GM18861 (cell line): ENCODE data around the gene FRZB.

Source experiments
- ATAC-seq: cut with Tn5 transposase; IDR thresholded peaks from one replicate; pipeline ENCODE4 v1.9.1; 2021; ENCODE audit not compliant: unreplicated experiment

FRZB gene

GRCh38 chr2:182845794-182846417 is 20.5 kb downstream of the FRZB start:
- ATAC-seq = no peak

- no peak for ATAC-seq
These were observed 30.0 kb downstream of the FRZB start for GRCh38 chr2:182836451-182836850.

GRCh38 chr2:182834293-182834692 is 32.1 kb downstream of the FRZB start:
- no peak for ATAC-seq

- ATAC-seq = no peak
These were observed 33.2 kb downstream of the FRZB start for GRCh38 chr2:182833084-182833854.

DNA sequence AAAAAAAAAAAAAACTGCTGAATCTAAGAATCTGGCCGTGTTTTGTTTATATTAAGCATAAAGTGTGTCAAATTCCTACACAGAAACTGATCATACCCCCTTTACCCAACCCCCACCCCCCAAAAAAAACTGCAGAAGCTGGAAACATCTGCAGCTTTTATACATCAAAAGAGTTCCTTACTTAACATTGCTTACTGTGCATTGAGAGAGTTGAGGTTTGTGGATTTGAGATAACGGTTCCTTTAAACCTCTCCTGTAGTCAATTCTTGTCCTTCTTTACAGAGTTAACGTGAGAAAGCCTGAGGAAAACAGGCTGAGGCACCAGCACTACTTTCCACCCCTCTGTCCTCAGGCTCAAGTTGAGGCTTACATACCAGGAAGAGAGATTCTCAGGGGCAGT is 34.5 kb downstream of the FRZB start:
- ATAC-seq = no peak

DNA sequence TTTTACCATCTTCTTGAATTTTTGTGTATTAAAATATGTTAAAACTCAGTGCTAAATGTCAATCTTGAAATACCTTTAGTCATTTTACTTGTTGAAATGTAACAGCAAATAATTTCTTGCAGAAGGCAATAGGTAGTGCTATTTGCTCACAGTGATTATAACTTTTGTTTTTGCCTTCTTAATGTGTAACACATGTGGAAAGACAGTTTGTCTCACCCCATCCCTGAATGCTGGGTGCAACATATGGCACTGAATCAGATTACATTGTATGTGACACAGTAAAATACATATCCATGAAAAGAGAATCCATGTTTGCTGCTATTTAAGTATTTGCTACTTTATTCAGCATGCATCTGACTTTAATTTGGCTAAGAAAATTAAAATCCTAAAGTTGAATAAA is 35.3 kb downstream of the FRZB start:
- no peak for ATAC-seq

GRCh38 chr2:182827182-182827879 is 39.1 kb downstream of the FRZB start:
- ATAC-seq = no peak

DNA sequence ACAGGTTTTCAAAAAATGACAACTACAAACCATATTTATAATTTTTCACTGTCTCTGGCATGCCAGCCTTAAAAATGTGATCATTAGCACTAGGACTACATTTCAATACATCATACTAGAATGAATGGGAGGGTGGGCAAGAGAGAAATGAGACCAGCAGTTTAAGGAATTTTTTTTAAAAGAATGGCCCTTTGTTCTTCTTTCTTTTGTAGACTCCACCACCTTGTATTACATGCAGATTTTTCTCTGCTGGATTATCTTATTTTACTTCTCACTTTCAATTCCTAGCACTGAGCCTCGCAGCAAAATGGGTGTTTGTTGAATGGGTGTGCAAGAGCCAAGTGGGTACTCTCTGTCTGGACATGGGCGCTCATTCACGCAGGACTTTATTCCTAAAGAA is 39.9 kb downstream of the FRZB start:
- no peak for ATAC-seq

- ATAC-seq = no peak
These were observed 40.4 kb downstream of the FRZB start for GRCh38 chr2:182826064-182826463.

DNA sequence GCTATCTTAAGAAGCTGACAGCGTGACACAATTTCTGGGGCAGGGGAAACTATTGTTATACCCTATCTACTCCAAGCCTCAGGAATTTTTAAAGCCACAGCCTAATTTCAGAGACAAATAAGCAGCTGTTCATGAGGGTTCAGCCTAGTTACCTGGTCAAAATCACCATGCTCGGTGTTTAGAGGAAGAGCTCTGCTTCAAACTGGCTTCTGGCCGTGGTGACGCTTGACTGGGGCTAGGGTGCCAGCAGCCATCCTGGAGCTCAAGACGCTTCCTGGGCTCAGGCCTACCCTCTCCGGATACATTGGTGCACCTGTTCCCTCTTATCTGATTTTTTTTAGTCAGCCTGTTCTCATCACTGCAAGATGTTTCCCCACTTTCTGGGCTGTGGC is 41.7 kb downstream of the FRZB start:
- ATAC-seq = no peak

DNA sequence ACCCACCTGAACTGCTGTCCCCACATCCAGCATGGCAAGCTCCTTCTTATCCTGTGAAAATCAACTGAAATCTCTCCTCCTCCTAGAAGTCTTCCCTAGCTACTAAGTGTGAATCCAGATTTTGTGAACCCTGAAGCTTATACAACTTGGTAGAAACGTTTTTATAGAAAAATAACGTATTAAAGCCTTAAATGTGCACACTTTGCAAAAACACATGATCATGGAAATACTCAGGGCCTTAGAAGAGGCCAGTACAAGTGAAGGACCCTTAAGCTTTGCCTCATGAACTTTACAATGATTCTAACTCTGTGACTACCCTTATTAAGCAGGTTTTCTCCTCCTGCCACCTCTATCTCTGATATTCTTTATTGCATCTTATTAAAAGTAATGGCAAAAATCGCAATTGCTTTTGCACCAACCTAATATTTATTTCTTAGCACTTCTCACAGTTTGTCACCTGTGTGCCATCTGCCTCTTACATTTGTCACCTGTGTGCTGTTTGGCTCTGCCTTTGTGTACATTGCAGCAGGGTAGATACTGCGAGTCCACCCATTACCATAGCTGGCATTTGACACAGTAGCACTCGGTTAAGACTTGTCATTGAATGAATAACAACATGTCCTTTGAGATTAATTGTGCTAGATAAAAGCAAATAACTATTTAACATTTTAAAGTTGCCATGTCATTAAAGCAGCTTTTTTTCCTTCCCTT is 42.2 kb downstream of the FRZB start:
- ATAC-seq = no peak

DNA sequence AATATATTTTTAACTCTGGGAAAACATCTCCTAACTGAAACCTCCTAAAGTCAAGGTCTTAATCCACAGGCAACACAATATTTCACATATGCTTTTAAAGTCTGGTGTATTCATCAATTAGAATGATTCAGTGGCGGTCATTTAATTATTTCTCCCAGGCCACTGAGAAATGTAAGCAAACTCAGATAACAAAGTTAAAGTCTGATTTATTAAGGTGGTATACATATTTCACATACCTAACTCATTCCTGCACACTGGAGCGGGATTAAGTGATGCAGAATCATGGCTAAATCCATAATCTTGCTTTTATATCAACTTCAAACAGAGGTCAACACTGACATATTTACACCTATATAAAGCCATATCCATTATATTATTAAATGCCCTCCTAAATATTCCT is 43.7 kb downstream of the FRZB start:
- no peak for ATAC-seq

DNA sequence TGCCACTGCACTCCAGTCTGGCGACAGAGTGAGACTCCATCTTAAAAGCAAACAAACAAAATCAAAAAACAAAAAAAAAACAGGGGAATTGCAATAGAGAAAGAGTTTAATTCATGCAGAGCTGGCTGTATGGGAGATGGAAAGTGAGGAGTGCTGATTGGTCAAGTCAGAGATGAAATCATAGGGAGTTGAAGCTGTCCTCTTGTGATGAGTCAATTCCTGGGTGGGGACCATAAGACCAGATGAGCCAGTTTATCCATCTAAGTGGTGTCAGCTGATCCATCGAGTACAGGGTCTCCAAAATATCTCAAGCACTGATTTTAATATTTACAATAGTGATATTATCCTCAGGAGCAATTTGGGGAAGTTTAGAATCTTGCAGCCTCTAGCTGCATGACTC is 45.3 kb downstream of the FRZB start:
- no peak for ATAC-seq

DNA sequence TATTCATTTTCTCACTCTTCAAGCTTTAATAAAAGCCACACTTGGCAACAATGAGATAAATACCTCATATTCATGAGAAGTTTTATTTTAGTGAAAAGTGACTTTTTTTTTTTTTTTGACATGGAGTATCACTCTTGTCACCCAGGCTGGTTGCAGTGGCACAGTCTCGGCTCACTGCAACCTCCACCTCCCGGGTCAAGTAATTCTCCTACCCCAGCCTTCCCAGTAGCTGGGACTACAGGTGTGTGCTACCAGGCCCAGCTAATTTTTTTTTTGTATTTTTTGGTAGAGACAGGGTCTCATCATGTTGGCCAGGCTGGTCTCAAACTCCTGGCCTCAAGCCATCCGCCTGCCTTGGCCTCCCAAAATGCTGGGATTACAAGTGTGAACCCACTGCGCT is 47.0 kb downstream of the FRZB start:
- ATAC-seq = no peak

DNA sequence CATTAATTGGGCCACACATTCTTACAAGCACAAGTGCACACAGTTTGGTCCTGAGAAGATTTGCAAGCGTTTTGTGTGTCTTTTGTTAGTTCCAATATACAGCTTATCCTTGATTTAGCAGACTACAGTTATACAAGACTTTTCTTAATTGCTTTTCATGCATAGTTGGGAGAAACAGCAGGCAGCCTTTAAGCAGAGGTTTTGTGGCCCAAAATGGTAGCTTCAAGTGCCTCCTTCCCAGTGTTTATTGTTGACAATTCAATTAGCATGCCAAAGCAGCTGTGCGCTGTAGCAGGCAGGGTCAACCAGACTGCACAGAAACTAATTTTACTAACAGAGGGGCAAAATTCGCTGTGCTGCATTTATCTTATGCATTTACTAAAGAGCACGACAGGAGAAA is 47.5 kb downstream of the FRZB start:
- ATAC-seq = no peak

- ATAC-seq = no peak
These were observed 47.9 kb downstream of the FRZB start for GRCh38 chr2:182818501-182818900.

GRCh38 chr2:182817558-182817957 is 48.9 kb downstream of the FRZB start:
- no peak for ATAC-seq

DNA sequence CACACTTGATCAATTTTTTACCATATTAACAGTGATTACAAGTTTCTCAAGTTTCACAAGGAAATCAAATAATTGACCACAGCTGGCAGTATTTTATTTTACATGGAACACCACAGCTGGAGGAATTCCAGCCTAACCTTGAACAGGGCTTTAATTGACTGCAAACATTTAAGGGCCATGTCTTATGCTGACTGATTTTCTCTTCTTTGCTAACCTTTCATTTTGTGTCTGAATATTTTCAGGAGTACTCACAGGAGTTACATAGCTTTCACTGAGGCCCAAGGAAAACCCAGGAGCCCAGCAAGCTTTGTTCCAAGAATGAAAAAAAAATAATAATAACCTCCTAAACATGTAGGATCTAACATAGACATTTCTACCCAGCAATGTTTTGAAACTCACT is 49.6 kb downstream of the FRZB start:
- ATAC-seq = no peak

- no peak for ATAC-seq
These were observed 51.6 kb downstream of the FRZB start for GRCh38 chr2:182814804-182815203.

DNA sequence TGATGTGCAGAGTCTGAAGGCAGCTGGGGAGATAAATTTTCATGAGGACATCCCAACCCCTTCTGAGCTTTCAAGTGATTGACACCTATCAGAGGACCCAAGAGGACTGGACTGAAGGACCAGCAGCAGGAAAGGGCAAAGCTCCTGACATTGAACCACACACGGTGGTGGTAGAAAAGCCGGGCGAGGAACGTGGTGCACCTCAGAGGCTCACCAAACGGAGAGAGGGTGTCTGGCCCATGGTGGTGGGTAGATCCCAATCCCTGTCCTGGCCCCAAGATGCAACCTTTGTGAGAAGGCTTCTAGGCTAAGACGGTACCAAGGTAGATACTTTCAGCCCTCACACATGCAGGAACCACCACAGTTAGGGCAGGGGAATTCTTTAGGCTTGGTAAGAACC is 52.1 kb downstream of the FRZB start:
- ATAC-seq = no peak

GRCh38 chr2:182810087-182810486 is 56.4 kb downstream of the FRZB start:
- no peak for ATAC-seq

DNA sequence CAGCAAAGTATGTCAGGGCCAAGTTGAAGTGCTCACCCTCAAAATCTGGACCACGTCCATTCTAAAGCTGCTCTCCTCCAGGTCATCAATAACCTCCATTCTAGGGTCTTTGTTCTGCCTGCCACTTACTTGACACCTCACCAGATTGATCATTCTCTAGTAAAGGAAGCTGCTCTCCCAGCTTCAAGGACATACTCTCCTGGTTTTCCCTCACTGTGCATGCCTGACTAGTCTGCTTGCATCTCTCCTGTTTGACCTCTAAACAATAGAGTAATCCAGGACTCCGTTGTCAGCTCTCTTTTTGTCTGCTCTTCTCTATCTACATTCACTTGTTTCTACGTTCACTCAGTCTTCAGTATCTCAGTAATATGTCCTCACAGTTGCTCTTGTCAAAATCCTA is 59.1 kb downstream of the FRZB start:
- no peak for ATAC-seq
